22Rv1 (cell line): Measurements from ENCODE around the gene POC1B.

Experiments used
- H3K27ac ChIP-seq: fragments of 450-650 bp; 2 replicates; pipeline ENCODE4 v1.5.1; 2017
- ZFX ChIP-seq: fragments of 450-650 bp; IDR thresholded peaks from 2 replicates; pipeline ENCODE4 v1.6.1; 2017; ENCODE audit warnings: antibody characterized with exemption, borderline replicate concordance
- TF ChIP-seq, protein P1 (sequence below): fragments of 450-650 bp; IDR thresholded peaks from 2 replicates; pipeline ENCODE4 v1.5.1; 2017; ENCODE audit warnings: mild to moderate bottlenecking

The POC1B gene

DNA sequence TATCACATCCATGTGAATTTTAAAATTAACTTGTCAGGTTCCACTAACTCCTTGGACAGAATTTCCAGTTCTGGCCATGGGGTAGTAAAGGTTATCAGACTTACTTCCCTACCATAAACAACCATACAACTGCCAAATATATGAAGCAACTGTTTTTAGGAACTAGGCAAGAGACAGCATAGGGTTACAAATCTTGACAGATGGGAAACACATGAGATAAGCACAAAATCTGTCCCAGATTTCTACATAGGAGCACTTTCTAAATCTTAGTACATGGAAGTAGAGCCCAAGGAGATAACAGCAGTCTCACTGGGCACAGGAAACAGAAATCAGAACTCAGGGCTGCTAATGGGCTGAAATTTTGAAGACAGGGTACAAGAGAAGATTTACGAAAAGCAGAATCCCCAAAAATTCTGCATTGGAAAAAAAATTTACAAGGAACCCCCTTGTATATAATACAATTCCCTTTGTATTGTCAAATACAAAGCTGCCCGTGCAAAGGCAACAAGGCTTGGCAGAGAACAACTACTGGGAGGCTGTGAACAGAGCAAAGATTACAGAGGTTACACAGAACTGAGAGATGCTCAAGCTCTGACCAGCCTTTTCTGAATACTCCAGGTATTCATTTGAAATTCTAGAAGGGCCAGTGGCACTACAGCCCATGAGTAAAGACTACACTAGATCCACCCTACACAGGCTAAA is 44.5 kb downstream of the POC1B start:
- TF ChIP-seq, protein P1, sequence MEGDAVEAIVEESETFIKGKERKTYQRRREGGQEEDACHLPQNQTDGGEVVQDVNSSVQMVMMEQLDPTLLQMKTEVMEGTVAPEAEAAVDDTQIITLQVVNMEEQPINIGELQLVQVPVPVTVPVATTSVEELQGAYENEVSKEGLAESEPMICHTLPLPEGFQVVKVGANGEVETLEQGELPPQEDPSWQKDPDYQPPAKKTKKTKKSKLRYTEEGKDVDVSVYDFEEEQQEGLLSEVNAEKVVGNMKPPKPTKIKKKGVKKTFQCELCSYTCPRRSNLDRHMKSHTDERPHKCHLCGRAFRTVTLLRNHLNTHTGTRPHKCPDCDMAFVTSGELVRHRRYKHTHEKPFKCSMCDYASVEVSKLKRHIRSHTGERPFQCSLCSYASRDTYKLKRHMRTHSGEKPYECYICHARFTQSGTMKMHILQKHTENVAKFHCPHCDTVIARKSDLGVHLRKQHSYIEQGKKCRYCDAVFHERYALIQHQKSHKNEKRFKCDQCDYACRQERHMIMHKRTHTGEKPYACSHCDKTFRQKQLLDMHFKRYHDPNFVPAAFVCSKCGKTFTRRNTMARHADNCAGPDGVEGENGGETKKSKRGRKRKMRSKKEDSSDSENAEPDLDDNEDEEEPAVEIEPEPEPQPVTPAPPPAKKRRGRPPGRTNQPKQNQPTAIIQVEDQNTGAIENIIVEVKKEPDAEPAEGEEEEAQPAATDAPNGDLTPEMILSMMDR = no peak
- no peak for TF ChIP-seq ZFX
- no peak overlapping the region for H3K27ac ChIP-seq

DNA sequence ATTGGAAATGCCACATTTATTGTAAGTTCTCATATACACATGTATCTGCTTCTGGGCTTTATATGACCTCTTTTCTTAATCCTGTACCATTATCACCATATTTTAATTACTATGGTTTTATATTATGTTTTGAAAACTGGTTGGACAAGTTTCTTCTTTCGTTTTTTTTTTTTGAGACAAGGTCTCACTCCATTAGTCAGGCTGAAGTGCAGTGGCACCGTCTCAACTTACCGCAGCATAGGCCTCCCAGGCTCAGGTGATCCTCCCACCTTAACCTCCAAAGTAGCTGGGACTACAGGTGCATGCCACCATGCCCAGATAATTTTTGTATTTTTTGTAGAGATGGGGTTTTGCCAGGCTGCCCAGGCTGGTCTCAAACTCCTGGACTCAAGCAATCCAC is 45.9 kb downstream of the POC1B start:
- no peak for TF ChIP-seq ZFX
- TF ChIP-seq, protein P1 = no peak
- H3K27ac ChIP-seq = no peak overlapping the region

DNA sequence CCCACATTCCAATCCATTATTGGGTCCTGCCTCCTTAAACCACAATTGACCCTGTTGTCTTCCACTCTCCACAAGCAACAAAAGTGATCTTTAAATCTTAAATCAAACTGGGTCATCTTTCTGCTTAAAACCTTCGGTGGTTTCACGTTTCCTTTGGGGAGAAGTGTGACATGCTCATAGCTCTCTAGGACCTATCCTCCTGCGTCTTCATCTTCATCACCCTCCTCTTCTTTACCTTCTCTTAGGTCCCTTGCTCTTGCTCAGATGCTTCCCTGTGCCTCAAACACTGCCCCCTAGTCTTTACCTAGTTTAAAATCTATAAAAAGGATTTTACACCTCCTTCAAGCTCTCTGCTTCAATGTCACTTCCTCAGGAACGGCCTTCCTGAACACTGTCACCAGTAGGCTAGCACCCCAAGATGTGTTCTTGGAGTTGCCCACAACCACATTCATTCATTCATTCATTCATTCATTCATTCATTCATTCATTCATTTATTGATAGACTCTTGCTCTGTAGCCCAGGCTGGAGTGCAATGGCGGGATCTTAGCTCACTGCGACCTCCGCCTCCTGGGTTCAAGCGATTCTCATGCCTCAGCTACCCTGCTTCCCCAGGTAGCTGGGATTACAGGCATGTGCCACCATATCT is 48.1 kb downstream of the POC1B start:
- H3K27ac ChIP-seq = no peak overlapping the region
- no peak for TF ChIP-seq ZFX
- TF ChIP-seq, protein P1 = no peak

DNA sequence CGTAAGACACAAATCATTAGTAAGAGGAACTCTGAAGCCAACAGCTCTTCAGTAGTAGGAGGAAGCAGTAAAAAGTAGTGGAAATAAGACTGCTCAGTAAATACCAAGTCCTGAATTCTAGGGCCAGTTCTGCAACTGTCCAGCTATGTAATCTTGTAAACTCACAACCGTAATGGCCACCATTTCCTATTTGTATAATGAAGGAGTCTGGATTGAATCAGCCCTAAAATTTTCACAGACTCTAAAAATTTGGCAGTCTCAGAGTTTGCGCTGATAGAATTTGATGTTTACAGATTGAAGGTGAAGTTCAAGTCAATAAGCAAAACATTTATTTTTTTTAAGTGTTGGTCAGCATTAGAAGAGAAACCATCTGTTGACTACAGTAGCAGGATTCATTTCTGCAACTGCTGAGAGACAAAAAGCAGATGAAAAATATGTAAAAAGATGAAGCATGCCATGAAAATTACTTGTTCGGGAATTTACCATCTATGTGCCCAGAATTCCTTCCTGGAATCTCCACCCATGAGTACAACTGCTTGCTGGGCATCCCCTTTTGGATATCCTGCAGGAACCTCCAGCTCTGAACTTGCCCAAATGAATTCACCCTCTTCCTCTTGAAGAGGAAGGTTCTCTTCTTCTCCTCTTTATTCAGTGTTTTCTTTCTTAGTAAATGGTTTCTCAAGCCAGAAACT is 48.8 kb downstream of the POC1B start:
- no peak overlapping the region for H3K27ac ChIP-seq
- TF ChIP-seq ZFX = no peak
- TF ChIP-seq, protein P1 = no peak

DNA sequence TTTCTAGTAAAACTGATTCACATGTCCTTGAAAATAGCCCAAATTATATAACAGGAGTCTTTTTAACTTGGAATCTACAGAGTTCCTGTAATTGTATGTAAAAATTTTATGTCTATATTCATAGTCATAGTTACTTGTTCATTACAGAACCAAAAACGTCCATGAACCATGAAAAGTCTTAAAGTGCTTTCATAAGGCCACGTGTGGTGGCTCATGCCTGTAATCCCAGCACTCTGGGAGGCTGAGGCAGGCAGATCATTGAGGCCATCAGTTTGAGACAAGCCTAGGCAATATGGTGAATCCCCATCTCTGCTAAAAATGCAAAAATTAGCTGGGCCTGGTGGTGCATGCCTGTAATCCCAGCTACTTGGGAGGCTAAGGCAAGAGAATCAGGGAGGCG is 49.6 kb downstream of the POC1B start:
- TF ChIP-seq, protein P1 = no peak

DNA sequence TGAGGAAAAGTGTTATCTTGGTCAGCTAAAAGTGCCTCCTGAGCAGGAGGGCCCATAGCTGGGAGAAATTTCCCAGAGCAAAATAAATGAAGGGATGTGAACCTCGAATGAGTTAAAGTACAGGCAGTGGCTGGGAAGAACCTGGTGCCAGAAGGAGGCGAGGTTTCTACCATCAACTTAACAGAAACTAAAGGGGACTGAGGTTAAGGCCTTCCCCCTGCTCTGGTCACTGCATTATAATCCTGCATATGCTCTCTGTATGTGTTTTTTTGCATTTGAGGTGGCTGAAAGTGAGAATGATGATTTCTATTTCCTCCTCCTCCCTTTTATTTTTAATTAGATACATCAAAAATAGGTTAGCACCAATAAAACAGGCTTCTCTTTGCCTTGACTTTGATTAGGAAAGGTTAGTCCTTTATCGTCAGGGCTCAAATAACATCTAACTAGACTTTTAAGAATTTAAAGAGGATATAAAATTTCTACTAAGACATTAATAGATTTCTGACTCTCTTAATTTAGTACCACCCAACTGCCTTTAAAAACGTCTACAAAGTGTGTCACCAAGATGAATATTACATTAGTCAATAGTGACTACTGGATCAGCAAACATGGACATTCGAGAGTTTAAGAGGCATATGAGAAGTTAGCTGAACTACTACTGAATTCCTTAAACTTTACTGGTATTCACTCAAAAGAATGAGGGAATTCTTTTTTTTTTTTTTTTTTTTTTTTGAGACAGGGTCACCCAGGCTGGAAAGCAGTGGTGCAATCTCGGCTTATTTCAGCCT is 50.5 kb downstream of the POC1B start:
- no peak for TF ChIP-seq ZFX
- TF ChIP-seq, protein P1 = no peak
- H3K27ac ChIP-seq = no peak overlapping the region

More for the DNA sequence above, 49.6 kb downstream of the POC1B start:
- H3K27ac ChIP-seq = no peak overlapping the region
